Testis (tissue), 3 donors: ENCODE results near the gene SMIM1. TPM values are rescaled to one million over a fixed set of nuclear protein-coding genes. Genes with fewer than 3 reads are reported as not detected.
"Not testable (repeated sequence)": the region's sequence is repeated elsewhere in the genome, so short reads cannot be mapped to it uniquely, and the experiment has no call there.

Experiments
- DNase-seq: peaks from one replicate; pipeline ENCODE4 v3.0.0-alpha.2; 2019
- H3K27ac ChIP-seq, 2 donors: fragments of 200-600 bp; sonication (generic); one replicate each; pipeline ENCODE4 v1.5.1; 2019
- H3K27me3 ChIP-seq: fragments of 200-600 bp; sonication (generic); one replicate; pipeline ENCODE4 v1.5.1; 2019
- H3K36me3 ChIP-seq: fragments of 200-600 bp; sonication (generic); one replicate; pipeline ENCODE4 v1.5.1; 2017; ENCODE audit warnings: low read depth; ENCODE audit errors: missing control alignments
- H3K4me1 ChIP-seq: fragments of 200-600 bp; sonication (generic); one replicate; pipeline ENCODE4 v1.5.1; 2019
- H3K4me3 ChIP-seq, 2 donors: fragments of 200-600 bp; sonication (generic); one replicate each; pipeline ENCODE4 v1.5.1; 2017 to 2019
- H3K9me3 ChIP-seq: fragments of 200-600 bp; sonication (generic); one replicate; pipeline ENCODE4 v1.5.1; 2017
- POLR2A ChIP-seq: fragments of 450-650 bp; IDR thresholded peaks from one replicate; pipeline ENCODE4 v1.6.1; 2017; ENCODE audit warnings: antibody characterized with exemption, mild to moderate bottlenecking, moderate library complexity
- WGBS, 2 donors: methylation state at CpG; one replicate each; pipeline ENCODE4 v1.1.5; 2018; 5-methylcytosine and 5-hydroxymethylcytosine counted together
- intact Hi-C: fragments of 100-400 bp; cut with DNase I; formaldehyde crosslinking; loops from one replicate; pipeline ENCODE4 v1.15.1; 2023; ENCODE audit warnings: low total_unique reads
- polyA plus RNA-seq: library from polyadenylated mRNA; stranded (reverse); fragments of 350-450 nt; fragmentation: Illumina TruSeq; extraction: RNeasy Lipid Tissue Mini Kit (QIAGEN cat#74804); gene quantifications from one replicate; pipeline ENCODE4 v1.2.3, GENCODE V29; 2014; ENCODE audit warnings: low read depth, low replicate concordance; ENCODE audit not compliant: insufficient read depth
- total RNA-seq, 2 donors: library from RNA; depleted of rRNA; stranded (reverse); fragments of >200 nt; gene quantifications; one replicate each; pipeline ENCODE4 v1.2.3, GENCODE V29; 2016
- TF ChIP-seq, protein P1 (sequence below), 3 experiments: fragments of 450-650 bp in 2 of 3; fragments of 200-600 bp in 1 of 3; sonication (generic) in 1 of 3; IDR thresholded peaks; one replicate each; pipeline ENCODE4 v1.5.1; 2016 to 2019; ENCODE audit warnings: antibody characterized with exemption in 3 of 3, mild to moderate bottlenecking in 2 of 3, moderate library complexity in 1 of 3

SMIM1 gene
- total and polyA plus RNA-seq, 3 donors from 2014 or later = 92.9 to 213 (median 205) TPM

DNA sequence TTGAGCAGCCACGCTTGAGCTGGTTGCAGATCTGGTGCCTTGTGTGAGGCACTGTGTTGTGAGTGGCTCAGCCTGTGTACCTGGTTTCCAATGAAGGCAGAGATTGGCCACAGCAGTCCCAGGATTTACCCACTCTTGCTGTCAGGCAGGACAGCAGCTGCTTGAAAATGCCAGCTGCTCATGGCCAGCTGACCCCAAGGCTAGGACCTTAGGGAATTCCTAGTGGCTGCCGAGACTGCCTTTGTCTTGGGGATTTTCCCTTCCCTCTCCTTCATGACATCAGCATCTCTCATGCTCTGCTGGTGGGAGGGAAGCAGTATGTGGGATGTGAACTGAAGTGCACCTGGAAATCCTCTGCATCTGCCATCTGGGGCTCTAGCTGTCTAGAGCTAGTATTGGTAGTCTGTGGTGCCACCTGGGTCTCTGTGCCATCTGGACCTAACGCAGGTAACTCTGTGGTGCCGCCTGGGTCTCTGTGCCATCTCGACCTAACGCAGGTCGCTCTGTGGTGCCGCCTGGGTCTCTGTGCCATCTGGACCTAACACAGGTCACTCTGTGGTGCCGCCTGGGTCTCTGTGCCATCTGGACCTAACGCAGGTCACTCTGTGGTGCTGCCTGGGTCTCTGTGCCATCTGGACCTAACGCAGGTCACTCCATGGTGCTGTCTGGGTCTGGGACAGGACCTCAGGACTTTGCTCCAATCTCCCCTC, 27.6 kb downstream of the SMIM1 start:
- no peaks in the 10 kb centered on the region for H3K36me3 ChIP-seq
- intact Hi-C loops = no loop called here
- DNase-seq = no peak
- 68 to 80% methylated on average over 2 to 11 of the region's 11 CpGs for WGBS, 2 donors
- no peaks in the 10 kb centered on the region for H3K9me3 ChIP-seq
- TF ChIP-seq, protein P1, sequence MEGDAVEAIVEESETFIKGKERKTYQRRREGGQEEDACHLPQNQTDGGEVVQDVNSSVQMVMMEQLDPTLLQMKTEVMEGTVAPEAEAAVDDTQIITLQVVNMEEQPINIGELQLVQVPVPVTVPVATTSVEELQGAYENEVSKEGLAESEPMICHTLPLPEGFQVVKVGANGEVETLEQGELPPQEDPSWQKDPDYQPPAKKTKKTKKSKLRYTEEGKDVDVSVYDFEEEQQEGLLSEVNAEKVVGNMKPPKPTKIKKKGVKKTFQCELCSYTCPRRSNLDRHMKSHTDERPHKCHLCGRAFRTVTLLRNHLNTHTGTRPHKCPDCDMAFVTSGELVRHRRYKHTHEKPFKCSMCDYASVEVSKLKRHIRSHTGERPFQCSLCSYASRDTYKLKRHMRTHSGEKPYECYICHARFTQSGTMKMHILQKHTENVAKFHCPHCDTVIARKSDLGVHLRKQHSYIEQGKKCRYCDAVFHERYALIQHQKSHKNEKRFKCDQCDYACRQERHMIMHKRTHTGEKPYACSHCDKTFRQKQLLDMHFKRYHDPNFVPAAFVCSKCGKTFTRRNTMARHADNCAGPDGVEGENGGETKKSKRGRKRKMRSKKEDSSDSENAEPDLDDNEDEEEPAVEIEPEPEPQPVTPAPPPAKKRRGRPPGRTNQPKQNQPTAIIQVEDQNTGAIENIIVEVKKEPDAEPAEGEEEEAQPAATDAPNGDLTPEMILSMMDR (IDR thresholded peaks at IDR 0.05) = no peak
- no peak for TF ChIP-seq POLR2A
- H3K4me3 ChIP-seq = no peak overlapping the region
- no peaks in the 10 kb centered on the region for H3K27me3 ChIP-seq
- H3K4me1 ChIP-seq = peaks cover 8% of the 10 kb centered on the region
- H3K27ac ChIP-seq = no peak overlapping the region

DNA sequence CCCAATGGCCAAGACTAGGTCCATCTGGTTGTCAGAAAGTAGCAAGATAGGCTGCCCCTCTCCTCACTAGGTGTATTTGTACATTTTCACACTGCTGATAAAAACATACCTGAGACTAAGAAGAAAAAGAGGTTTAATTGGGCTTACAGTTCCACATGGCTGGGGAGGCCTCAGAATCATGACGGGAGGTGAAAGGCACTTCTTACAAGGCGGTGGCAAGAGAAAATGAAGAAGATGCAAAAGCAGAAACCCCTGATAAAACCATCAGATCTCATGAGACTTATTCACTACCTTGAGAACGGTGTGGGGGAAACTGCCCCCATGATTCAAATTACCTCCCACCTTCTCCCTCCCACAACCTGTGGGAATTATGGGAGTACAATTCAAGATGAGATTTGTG, 28.2 kb downstream of the SMIM1 start:
- H3K36me3 ChIP-seq, H3K27ac ChIP-seq, H3K4me1 ChIP-seq, H3K9me3 ChIP-seq, H3K27me3 ChIP-seq, DNase-seq, intact Hi-C loops, H3K4me3 ChIP-seq: not testable (repeated sequence)
- WGBS, 2 donors = 73 to 74% methylated on average over 3 of the region's 3 CpGs

DNA sequence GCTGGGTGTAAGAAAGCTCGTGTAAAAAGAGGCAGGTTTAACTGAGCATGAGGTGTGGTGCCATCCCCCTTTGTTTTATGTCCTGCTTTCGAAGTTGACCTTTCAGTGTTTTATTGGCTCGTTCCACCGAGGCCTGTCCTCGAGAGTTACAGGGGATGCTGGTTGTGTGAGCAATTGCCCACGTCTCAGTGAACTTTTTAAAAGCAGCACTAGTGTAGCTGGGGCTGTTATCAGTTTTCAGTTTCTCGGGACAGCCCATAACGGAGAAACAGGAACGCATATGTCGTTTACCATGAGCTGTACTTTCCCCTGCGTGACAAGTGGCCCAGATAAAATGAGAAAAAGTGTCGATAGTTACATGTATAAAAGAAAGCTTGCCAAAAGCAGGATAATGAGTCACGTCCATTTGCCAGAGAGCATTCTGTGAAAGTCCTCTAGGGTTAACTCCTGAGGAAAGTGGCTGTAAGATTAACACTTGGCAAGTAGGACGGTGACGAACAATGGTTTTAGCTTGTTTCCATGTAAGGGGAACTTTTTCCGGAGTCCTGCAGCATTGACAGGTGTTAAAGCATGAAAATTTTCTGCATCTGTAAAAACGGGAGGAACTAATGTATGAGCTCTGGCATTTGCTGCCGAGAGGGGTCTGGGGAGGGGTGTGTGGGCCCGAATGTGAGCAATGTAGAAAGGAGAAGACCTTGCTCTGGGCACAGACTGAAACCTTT, 31.5 kb downstream of the SMIM1 start:
- TF ChIP-seq, protein P1 (IDR thresholded peaks at IDR 0.05) = no peak
- no peak for TF ChIP-seq POLR2A
- Histone ChIP-seq H3K9me3 (no peaks in the 10 kb centered on the region), H3K4me3 (no peak overlapping the region), H3K4me1 (no peaks in the 10 kb centered on the region), H3K36me3 (no peaks in the 10 kb centered on the region), H3K27ac (no peak overlapping the region), H3K27me3 (no peaks in the 10 kb centered on the region)
- WGBS, 2 donors = 64 to 70% methylated on average over 19 of the region's 19 CpGs
- DNase-seq = no peak
- intact Hi-C loops = no loop called here

DNA sequence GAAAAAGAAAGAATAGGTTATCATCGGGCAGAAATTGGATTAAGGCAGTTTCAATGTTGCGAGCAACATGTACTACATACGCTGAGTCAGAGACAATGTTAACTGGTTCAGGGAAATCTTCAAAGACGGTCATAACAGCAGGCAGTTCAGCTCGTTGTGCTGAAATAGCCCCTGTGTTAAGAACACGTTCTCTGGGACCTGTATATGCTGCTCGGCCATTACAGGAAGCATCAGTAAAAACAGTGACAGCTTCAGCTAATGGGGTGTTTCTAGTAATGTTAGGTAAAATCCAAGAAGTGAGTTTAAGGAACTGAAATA, 32.0 kb downstream of the SMIM1 start:
- DNase-seq, H3K27ac ChIP-seq, H3K4me3 ChIP-seq, H3K4me1 ChIP-seq, intact Hi-C loops, H3K27me3 ChIP-seq, H3K9me3 ChIP-seq, H3K36me3 ChIP-seq: not testable (repeated sequence)
- 41 to 52% methylated on average over 7 of the region's 7 CpGs for WGBS, 2 donors

DNA sequence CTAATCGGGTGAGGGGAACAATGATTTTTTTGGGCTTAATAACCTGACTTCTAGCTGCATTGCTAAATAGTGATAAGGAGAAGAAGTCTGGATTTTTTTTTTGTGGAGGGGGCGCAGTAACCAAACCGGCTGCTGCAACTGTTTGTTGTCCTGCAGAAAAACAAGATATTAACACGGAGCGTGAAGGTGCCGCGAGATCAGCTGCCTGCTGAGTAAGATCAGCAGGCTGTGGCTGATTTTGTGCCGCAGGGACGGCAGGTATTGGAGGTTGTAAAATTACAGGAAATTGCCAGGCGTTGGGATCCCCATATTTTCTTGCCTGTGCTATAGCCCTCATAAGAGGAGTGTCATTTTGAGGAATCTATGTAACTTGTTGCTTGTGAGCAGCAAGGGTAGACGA, 32.5 kb downstream of the SMIM1 start:
- Histone ChIP-seq H3K4me1 (no peaks in the 10 kb centered on the region), H3K36me3 (no peaks in the 10 kb centered on the region), H3K9me3 (no peaks in the 10 kb centered on the region), H3K27ac (no peak overlapping the region), H3K27me3 (no peaks in the 10 kb centered on the region), H3K4me3 (no peak overlapping the region)
- intact Hi-C loops = no loop called here
- WGBS, 2 donors = 73 to 85% methylated on average over 11 of the region's 11 CpGs
- no peak for DNase-seq
- TF ChIP-seq, protein P1 (IDR thresholded peaks at IDR 0.05) = no peak
- no peak for TF ChIP-seq POLR2A

DNA sequence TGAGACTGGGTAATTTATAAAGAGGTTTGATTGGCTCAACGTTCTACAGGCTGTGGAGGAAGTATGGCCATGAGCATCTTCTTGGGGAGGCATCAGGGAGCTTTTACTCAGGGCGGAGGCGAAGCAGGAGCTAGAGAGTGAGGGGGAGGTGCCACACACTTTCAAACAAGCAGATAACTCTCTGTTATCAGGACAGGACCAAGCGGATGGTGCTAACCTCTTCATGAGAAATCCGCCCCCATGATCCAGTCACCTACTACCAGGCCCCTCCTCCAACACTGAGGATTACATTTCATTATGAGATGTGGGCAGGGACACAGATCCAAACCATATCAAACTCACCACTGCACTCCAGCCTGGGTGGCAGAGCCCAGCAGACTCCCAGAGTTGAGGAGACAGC, 35.2 kb downstream of the SMIM1 start:
- DNase-seq = no peak
- H3K4me1 ChIP-seq = no peaks in the 10 kb centered on the region
- no peaks in the 10 kb centered on the region for H3K27me3 ChIP-seq
- no peak overlapping the region for H3K27ac ChIP-seq
- 59 to 100% methylated on average over 2 to 5 of the region's 5 CpGs for WGBS, 2 donors
- TF ChIP-seq POLR2A = no peak
- TF ChIP-seq, protein P1 (IDR thresholded peaks at IDR 0.05) = no peak
- H3K36me3 ChIP-seq = no peaks in the 10 kb centered on the region
- H3K4me3 ChIP-seq = no peak overlapping the region
- intact Hi-C loops = no loop called here
- no peaks in the 10 kb centered on the region for H3K9me3 ChIP-seq
